GM21447 (cell line): ENCODE measurements around the gene ZBTB46.

Experiments used
- ATAC-seq: cut with Tn5 transposase; IDR thresholded peaks from one replicate; pipeline ENCODE4 v1.9.1; 2021; ENCODE audit not compliant: unreplicated experiment

The ZBTB46 gene

GRCh38 chr20:63768591-63769515 is 62.2 kb downstream of the ZBTB46 start:
- no peak for ATAC-seq

DNA sequence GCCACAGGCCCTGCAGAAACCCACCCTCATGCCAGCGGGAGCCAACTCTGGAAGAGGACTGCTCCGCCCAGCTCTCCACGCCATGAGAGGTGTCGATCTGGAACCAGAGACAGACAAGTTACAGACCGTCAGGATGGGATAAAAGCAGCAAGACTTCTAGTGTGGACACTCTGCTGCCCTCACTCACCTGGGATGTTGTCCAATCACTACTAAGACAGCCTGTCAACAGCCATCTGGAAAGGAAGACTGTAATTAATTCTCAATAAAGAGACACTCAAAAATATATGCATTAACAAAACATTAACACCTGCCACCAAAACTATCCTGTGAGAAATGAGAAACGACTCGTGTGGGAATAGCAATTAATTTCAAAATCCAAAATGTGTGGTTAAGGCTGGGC is 63.2 kb downstream of the ZBTB46 start:
- no peak for ATAC-seq

DNA sequence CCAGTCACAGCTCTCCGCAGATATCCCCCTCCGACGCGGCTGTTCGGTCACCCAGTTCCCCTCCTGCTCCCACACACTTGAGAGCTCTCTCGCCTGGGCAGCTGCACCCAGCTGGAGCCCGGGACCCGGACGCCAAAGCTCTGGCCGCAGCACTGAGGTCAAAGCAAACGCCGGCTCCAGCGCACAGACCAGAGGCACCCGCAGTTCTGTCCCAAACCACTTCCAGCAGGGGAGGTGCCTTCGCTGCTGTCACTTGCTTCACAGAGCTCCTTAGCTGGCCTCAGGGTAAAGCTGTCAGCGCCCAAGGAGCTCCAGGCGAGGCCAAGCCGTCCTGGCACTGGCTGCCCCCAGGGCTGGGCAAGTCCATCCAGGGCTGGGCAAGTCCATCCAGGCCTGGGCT is 63.6 kb downstream of the ZBTB46 start:
- ATAC-seq = no peak

- no peak for ATAC-seq
Measured at GRCh38 chr20:63766695-63767426, 64.2 kb downstream of the ZBTB46 start.

GRCh38 chr20:63765902-63766301 is 65.2 kb downstream of the ZBTB46 start:
- no peak for ATAC-seq

DNA sequence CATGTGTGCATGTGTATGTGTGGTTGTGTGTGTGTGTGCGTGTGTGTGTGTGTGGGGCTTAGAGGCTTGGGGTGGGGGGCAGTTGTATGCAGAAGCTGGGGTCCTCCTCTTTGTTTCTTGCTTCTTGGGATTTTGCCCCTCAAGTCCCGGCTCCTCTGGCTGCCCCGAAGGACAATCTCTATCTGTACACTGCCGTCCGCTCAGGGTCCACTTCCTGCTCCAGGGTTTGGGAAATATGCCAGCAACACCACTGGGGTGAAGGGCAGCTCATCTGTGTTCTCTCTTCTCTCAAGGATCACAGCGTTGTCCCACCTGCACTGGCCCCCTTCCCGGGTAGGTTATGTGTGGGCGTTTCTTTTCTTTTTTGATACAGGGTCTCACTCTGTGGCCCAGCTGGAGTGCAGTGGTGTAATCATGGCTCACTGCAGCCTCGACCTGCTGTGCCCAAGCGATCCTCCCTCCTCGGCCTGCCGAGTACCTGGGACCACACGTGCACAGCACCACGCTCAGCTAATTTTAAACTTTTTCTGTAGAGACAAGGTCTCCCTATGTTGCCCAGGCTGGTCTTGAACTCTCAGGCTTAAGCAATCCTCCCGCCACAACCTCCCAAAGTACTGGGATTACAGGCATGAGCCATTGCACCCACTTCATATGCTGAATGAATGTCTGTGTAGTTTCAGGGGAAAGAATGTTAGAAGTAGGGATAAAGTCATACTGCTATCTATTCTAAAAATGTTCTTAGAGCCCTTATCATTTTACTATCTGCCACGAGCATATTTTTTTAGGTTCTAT is 65.8 kb downstream of the ZBTB46 start:
- ATAC-seq = no peak

DNA sequence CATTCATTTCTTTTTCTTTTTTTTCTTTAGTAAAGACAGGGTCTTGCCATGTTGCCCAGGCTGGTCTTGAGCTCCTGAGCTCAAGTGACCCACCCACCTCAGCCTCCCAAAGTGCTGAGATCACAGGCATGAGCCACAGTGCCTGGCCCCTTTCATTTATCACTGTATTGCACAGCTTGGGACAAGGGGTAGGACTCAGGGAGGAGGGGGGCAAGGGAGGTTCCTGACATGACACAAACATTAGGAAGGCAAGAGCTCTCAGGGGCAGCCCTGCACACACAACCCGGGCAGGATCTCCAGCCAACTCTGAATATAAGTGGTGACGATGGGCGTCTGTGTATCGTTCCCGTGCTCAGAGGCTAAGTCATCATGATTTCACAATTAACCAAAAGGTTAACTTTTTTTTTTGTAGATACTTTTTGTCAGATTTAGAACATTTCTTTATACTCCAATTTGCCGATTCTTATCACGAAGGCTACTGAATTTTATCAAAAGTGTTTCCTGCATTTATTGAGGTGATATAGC is 71.6 kb downstream of the ZBTB46 start:
- ATAC-seq = no peak

DNA sequence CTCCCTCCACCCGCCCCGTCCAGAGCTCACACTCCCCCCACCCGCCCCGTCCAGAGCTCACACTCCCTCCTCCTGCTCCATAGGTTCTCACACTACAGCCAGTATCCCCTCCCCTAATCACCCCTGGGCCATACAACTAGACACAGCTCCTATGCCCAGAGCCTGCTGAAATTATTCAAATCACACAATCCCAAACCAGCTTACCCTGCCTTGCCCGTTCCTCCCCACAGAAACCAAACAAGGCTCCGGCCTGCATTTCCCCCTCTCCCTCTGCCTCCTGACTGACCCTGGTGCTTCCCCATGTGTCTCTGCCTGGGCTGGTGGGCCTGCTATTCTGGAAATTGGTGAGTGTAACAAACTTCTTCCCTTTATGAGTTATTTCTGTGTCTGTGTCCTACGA is 72.9 kb downstream of the ZBTB46 start:
- ATAC-seq = no peak

DNA sequence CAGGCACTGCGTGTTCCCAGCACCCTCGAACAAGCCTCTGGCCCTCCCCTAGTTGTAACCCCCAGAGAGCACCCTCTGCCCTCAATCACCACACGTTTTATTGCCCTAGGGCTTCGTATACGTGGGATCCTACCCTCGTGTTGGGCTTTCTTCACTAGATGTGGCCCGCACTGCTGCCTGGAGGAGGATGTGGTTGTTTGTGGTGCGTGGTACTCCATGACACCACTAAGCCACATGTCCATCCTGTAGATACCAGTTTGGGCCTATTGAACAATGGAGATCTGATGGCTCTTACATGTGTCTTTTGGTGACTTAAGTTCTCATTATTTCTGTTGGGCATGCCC is 74.4 kb downstream of the ZBTB46 start:
- no peak for ATAC-seq

GRCh38 chr20:63755933-63756647 is 75.0 kb downstream of the ZBTB46 start:
- ATAC-seq = no peak

DNA sequence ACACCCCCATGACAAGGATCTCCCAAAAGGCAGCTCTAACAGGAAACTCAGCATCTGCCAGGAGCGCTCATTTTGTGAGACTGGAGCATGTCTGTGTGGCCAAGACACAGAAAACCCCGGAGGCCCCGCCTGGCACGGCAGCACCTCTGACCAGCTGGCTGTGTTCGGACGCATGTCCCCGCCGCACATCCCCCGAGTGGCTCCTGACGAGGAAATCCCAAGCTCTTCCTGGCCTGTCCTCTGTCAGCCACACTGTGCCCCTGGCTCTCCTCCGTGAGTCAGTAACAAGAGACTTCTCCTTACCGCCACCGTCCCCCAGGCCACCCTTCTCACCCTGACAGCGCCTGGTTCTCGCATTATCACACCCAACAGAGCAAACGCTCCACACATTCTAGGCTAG is 77.1 kb downstream of the ZBTB46 start:
- ATAC-seq = no peak

DNA sequence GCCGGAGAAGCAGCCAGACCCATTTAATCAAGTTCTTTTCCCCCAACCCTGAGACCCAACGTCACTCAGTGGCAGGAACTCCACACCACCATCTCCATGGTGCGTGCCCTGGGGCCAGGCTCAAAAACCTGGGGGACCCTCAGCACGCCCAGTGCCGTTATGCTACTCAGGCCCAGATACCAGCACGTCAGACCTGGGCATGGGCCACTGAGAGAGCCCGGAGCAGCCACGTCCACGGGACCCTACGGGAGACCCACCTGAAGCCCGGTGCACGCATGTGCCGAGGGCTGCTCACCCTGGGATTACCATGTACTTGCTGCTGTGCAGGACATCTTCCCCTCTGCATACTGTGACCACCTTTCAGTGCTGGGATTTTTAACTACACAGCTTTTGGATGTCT is 77.7 kb downstream of the ZBTB46 start:
- ATAC-seq = no peak

GRCh38 chr20:63752411-63753101 is 78.5 kb downstream of the ZBTB46 start:
- no peak for ATAC-seq

- no peak for ATAC-seq
Measured at GRCh38 chr20:63751471-63752271, 79.4 kb downstream of the ZBTB46 start.

GRCh38 chr20:63750807-63751470 is 80.1 kb downstream of the ZBTB46 start:
- no peak for ATAC-seq

- ATAC-seq = no peak
Measured at GRCh38 chr20:63749597-63750508, 81.2 kb downstream of the ZBTB46 start.

DNA sequence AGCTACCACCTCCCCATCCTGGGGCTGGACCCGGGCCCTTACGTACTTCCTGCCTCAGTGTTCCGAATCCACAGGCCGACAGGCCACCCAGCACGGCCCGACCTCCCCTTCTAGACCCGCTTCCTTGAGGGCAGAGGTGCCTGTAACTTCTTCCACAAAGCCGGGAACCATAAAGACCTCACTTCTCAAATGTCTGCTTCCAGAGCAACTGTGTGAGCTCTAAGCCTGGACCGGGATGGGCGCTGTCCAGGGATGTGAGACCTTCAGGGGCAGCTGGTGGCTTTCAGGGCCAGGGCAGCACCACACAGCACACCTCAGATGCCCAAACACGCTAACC is 82.2 kb downstream of the ZBTB46 start:
- ATAC-seq = no peak
